Neural progenitor cell (in vitro differentiated cells): Measurements from ENCODE around the gene GABRG3. TPM values are rescaled to one million over a fixed set of nuclear protein-coding genes. Genes with fewer than 3 reads are reported as not detected.

Source experiments
- DNase-seq: peaks from one replicate; pipeline ENCODE4 v3.0.0-alpha.2; 2016; ENCODE audit warnings: low spot score
- H2AFZ ChIP-seq: fragments of 200-600 bp; sonication (generic); replicated peaks from 2 replicates; pipeline ENCODE4 v1.6.1; 2016; ENCODE audit warnings: antibody characterized with exemption
- H3F3A ChIP-seq: fragments of 200-600 bp; sonication (generic); 2 replicates; pipeline ENCODE4 v1.6.1; 2016; ENCODE audit warnings: antibody characterized with exemption, low read depth
- H3K27ac ChIP-seq: fragments of 200-600 bp; sonication (generic); 2 replicates; pipeline ENCODE4 v1.5.1; 2016; ENCODE audit warnings: mild to moderate bottlenecking
- H3K27me3 ChIP-seq: fragments of 200-600 bp; sonication (generic); 2 replicates; pipeline ENCODE4 v1.6.1; 2016; ENCODE audit warnings: mild to moderate bottlenecking, moderate library complexity
- H3K36me3 ChIP-seq: fragments of 200-600 bp; sonication (generic); 2 replicates; pipeline ENCODE4 v1.5.1; 2016
- H3K4me1 ChIP-seq: fragments of 200-600 bp; sonication (generic); 2 replicates; pipeline ENCODE4 v1.6.1; 2016; ENCODE audit warnings: mixed run types
- H3K4me2 ChIP-seq: fragments of 200-600 bp; sonication (generic); 2 replicates; pipeline ENCODE4 v1.6.1; 2016
- H3K4me3 ChIP-seq: fragments of 200-600 bp; sonication (generic); 2 replicates; pipeline ENCODE4 v1.5.1; 2016
- H3K79me2 ChIP-seq: fragments of 200-600 bp; sonication (generic); 2 replicates; pipeline ENCODE4 v1.6.1; 2016; ENCODE audit warnings: low read depth
- H3K9ac ChIP-seq: fragments of 200-600 bp; sonication (generic); 2 replicates; pipeline ENCODE4 v1.6.1; 2016
- H3K9me3 ChIP-seq: fragments of 200-600 bp; sonication (generic); 2 replicates; pipeline ENCODE4 v1.5.1; 2016; ENCODE audit warnings: low read depth
- H4K20me1 ChIP-seq: fragments of 200-600 bp; sonication (generic); 2 replicates; pipeline ENCODE4 v1.6.1; 2016; ENCODE audit warnings: low read depth
- H3K27ac Mint-ChIP-seq: 3 replicates; pipeline ENCODE4 v1.8.0; 2021; ENCODE audit warnings: mixed read lengths
- H3K27me3 Mint-ChIP-seq: 2 replicates; pipeline ENCODE4 v1.8.0; 2022; ENCODE audit warnings: low read depth, mild to moderate bottlenecking, inconsistent platforms, moderate library complexity, mixed read lengths; ENCODE audit not compliant: insufficient read depth
- H3K36me3 Mint-ChIP-seq: 3 replicates; pipeline ENCODE4 v1.8.0; 2021; ENCODE audit warnings: mixed read lengths
- H3K4me1 Mint-ChIP-seq: 3 replicates; pipeline ENCODE4 v1.8.0; 2021; ENCODE audit warnings: mixed read lengths
- H3K4me3 Mint-ChIP-seq: 3 replicates; pipeline ENCODE4 v1.8.0; 2021; ENCODE audit warnings: mild to moderate bottlenecking, moderate library complexity, mixed read lengths
- H3K9me3 Mint-ChIP-seq: 3 replicates; pipeline ENCODE4 v1.8.0; 2020; ENCODE audit warnings: mixed read lengths
- EZH2 ChIP-seq: fragments of 200-600 bp; sonication (generic); IDR thresholded peaks from 2 replicates; pipeline ENCODE4 v1.6.1; 2017; ENCODE audit warnings: antibody characterized with exemption, mild to moderate bottlenecking, moderate library complexity
- EZH2phosphoT487 ChIP-seq: fragments of 200-600 bp; sonication (generic); IDR thresholded peaks from 2 replicates; pipeline ENCODE4 v1.6.1; 2017; ENCODE audit warnings: antibody characterized with exemption
- total RNA-seq: library from RNA; depleted of rRNA; stranded (reverse); fragments of >200 nt; gene quantifications from 2 replicates; pipeline ENCODE4 v1.2.3, GENCODE V29; 2015; ENCODE audit warnings: low replicate concordance
- TF ChIP-seq, protein P1 (sequence below): fragments of 200-600 bp; sonication (generic); IDR thresholded peaks from 2 replicates; pipeline ENCODE4 v1.5.1; 2017; ENCODE audit warnings: antibody characterized with exemption, mild to moderate bottlenecking

GABRG3 gene
- total RNA-seq, 1 donor from 2014 or later, result 3.4 TPM

GRCh38 chr15:27382361-27383025, 411.5 kb downstream of the GABRG3 start:
- Histone ChIP-seq H4K20me1 (no peaks in the 10 kb centered on the region), H3F3A (no peaks in the 10 kb centered on the region), H3K27me3 (no peaks in the 10 kb centered on the region), H3K36me3 (no peaks in the 10 kb centered on the region), H3K9ac (no peak overlapping the region), H3K4me3 (no peak overlapping the region), H2AFZ (no peak overlapping the region), H3K4me2 (no peak overlapping the region), H3K9me3 (no peaks in the 10 kb centered on the region), H3K4me1 (peaks cover 5% of the 10 kb centered on the region), H3K27ac (no peak overlapping the region), H3K79me2 (no peaks in the 10 kb centered on the region)
- Mint-ChIP-seq H3K4me3 (no peak overlapping the region), H3K36me3 (peaks cover 4% of the 10 kb centered on the region), H3K27me3 (peaks cover 6% of the 10 kb centered on the region), H3K9me3 (peaks cover 9% of the 10 kb centered on the region), H3K27ac (no peak overlapping the region), H3K4me1 (peaks cover 30% of the 10 kb centered on the region)
- TF ChIP-seq EZH2 (no peak), EZH2phosphoT487 (no peak)
- TF ChIP-seq, protein P1, sequence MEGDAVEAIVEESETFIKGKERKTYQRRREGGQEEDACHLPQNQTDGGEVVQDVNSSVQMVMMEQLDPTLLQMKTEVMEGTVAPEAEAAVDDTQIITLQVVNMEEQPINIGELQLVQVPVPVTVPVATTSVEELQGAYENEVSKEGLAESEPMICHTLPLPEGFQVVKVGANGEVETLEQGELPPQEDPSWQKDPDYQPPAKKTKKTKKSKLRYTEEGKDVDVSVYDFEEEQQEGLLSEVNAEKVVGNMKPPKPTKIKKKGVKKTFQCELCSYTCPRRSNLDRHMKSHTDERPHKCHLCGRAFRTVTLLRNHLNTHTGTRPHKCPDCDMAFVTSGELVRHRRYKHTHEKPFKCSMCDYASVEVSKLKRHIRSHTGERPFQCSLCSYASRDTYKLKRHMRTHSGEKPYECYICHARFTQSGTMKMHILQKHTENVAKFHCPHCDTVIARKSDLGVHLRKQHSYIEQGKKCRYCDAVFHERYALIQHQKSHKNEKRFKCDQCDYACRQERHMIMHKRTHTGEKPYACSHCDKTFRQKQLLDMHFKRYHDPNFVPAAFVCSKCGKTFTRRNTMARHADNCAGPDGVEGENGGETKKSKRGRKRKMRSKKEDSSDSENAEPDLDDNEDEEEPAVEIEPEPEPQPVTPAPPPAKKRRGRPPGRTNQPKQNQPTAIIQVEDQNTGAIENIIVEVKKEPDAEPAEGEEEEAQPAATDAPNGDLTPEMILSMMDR, result no peak
- peak; percentile 9 for DNase-seq

DNA sequence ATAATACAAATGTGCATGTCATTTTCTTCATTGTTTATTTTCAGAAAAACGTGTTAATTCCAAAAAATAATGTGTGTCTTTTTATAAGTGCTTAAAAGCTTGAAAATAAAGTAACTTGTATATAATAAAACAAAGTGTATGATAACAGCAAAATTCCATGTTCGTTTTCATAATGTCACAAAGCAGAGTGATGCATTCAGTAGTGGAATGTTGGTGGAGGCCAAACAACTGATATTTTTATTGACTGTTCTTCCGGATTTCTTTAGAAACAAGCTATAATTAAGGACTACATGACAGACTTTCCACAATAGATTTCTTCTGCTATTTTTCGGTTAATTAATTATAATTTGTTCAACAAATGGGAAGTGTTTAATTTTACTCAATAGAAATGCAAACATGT, 412.7 kb downstream of the GABRG3 start:
- Mint-ChIP-seq H3K4me1 (peaks cover 26% of the 10 kb centered on the region), H3K36me3 (peaks cover 4% of the 10 kb centered on the region), H3K9me3 (peaks cover 9% of the 10 kb centered on the region), H3K4me3 (no peak overlapping the region), H3K27me3 (peaks cover 6% of the 10 kb centered on the region), H3K27ac (no peak overlapping the region)
- no peak overlapping the region for H3K9ac ChIP-seq
- no peaks in the 10 kb centered on the region for H3K79me2 ChIP-seq
- no peak for DNase-seq
- no peaks in the 10 kb centered on the region for H3K9me3 ChIP-seq
- H2AFZ ChIP-seq, result no peak overlapping the region
- TF ChIP-seq EZH2 (no peak), EZH2phosphoT487 (no peak)
- TF ChIP-seq, protein P1, result no peak
- H4K20me1 ChIP-seq, result no peaks in the 10 kb centered on the region
- no peak overlapping the region for H3K4me2 ChIP-seq
- H3K27me3 ChIP-seq, result no peaks in the 10 kb centered on the region
- H3F3A ChIP-seq, result no peaks in the 10 kb centered on the region
- no peak overlapping the region for H3K27ac ChIP-seq
- H3K4me1 ChIP-seq, result peaks cover 5% of the 10 kb centered on the region
- H3K36me3 ChIP-seq, result no peaks in the 10 kb centered on the region
- H3K4me3 ChIP-seq, result no peak overlapping the region

DNA sequence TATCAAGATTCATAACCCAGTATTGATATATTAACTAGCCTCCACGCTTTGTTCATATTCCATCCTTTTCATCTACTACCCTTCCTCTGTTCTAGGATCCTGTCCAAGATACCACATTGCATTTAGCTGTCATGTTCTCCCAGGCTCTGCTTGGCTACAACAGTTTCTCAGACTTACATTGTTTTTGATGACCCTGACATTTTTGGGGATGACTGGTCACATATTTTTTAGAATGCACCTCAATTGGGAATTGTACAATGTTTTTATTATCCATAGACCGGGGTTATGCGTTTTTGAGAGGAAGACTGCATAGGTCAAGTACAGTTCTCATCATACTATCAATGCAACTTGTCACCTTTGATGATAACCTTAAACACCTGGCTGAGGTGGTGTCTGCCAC, 421.2 kb downstream of the GABRG3 start:
- Mint-ChIP-seq H3K9me3 (peaks cover 19% of the 10 kb centered on the region), H3K4me1 (peaks cover 3% of the 10 kb centered on the region), H3K27ac (no peak overlapping the region), H3K27me3 (peaks cover 4% of the 10 kb centered on the region), H3K36me3 (peaks cover 2% of the 10 kb centered on the region), H3K4me3 (no peak overlapping the region)
- DNase-seq, result no peak
- TF ChIP-seq, protein P1, result no peak
- TF ChIP-seq EZH2phosphoT487 (no peak), EZH2 (no peak)
- Histone ChIP-seq H3K4me3 (no peak overlapping the region), H3K27me3 (no peaks in the 10 kb centered on the region), H3K27ac (no peak overlapping the region), H4K20me1 (no peaks in the 10 kb centered on the region), H2AFZ (no peak overlapping the region), H3K9me3 (no peaks in the 10 kb centered on the region), H3K79me2 (no peaks in the 10 kb centered on the region), H3K36me3 (no peaks in the 10 kb centered on the region), H3F3A (no peaks in the 10 kb centered on the region), H3K9ac (no peak overlapping the region), H3K4me2 (no peak overlapping the region), H3K4me1 (no peaks in the 10 kb centered on the region)
